Caco-2 (cell line): ENCODE results near the gene MGAM2. TPM values are rescaled to one million over a fixed set of nuclear protein-coding genes. Genes with fewer than 3 reads are reported as not detected.

Source experiments
- BruUV-seq: library from RNA; stranded (reverse); fragments of 400-500 nt; replicated peaks from 2 replicates; lab custom pipeline; 2021; lab: Mats Ljungman, UMichigan
- CTCF ChIA-PET: fragments of 300-600 bp; sonication (Branson Sonifier 250); formaldehyde crosslinking; loops from one replicate; lab custom pipeline; 2022; ENCODE audit warnings: antibody characterized with exemption; lab: Charles Lee
- POLR2A ChIA-PET: fragments of 300-600 bp; sonication (Branson Sonifier 250); formaldehyde crosslinking; loops from one replicate; lab custom pipeline; 2022; ENCODE audit warnings: antibody characterized with exemption; lab: Charles Lee
- DNase-seq, 2 experiments: peaks; one replicate each; pipeline versions ENCODE4 v3.0.0 to v3.0.0-alpha.2; 2020 to 2022
- H3K27me3 ChIP-seq: replicated peaks from 2 replicates; pipeline ENCODE4 v1.6.0; 2011; ENCODE audit warnings: low read length; ENCODE audit not compliant: control insufficient read depth, insufficient read depth
- H3K36me3 ChIP-seq: 2 replicates; pipeline ENCODE4 v1.5.1; 2011; ENCODE audit warnings: low read length; ENCODE audit not compliant: control insufficient read depth, insufficient read depth
- H3K4me1 ChIP-seq: fragments of 250-450 bp; sonication (Bioruptor Pico); 2 replicates; pipeline ENCODE4 v1.5.1; 2020; ENCODE audit warnings: mild to moderate bottlenecking
- H3K4me3 ChIP-seq: 2 replicates; pipeline ENCODE4 v1.5.1; 2011; ENCODE audit warnings: low read depth, mild to moderate bottlenecking, control low read depth, low read length
- H3K9me3 ChIP-seq: fragments of 250-450 bp; sonication (Bioruptor Pico); 2 replicates; pipeline ENCODE4 v1.5.1; 2020; ENCODE audit warnings: mild to moderate bottlenecking, moderate library complexity
- H3K27ac Mint-ChIP-seq: one replicate; pipeline ENCODE4 v1.8.0; 2022; ENCODE audit warnings: mixed read lengths; ENCODE audit not compliant: unreplicated experiment
- H3K27me3 Mint-ChIP-seq: one replicate; pipeline ENCODE4 v1.8.0; 2022; ENCODE audit warnings: mixed read lengths; ENCODE audit not compliant: insufficient read depth, unreplicated experiment
- H3K36me3 Mint-ChIP-seq: one replicate; pipeline ENCODE4 v1.8.0; 2022; ENCODE audit warnings: mild to moderate bottlenecking, mixed read lengths; ENCODE audit not compliant: insufficient read depth, unreplicated experiment
- H3K4me1 Mint-ChIP-seq: one replicate; pipeline ENCODE4 v1.8.0; 2022; ENCODE audit warnings: low read depth, mixed read lengths; ENCODE audit not compliant: unreplicated experiment
- H3K4me3 Mint-ChIP-seq: one replicate; pipeline ENCODE4 v1.8.0; 2022; ENCODE audit warnings: mild to moderate bottlenecking, moderate library complexity, mixed read lengths; ENCODE audit not compliant: unreplicated experiment
- H3K9me3 Mint-ChIP-seq: one replicate; pipeline ENCODE4 v1.8.0; 2022; ENCODE audit warnings: mixed read lengths; ENCODE audit not compliant: unreplicated experiment
- intact Hi-C: fragments of 100-400 bp; cut with micrococcal nuclease; formaldehyde crosslinking; loops from one replicate; pipeline ENCODE4 v1.10.0; 2022; ENCODE audit not compliant: unreplicated experiment
- total RNA-seq: library from RNA; stranded (reverse); gene quantifications from 2 replicates; pipeline ENCODE4 v1.2.3, GENCODE V29; 2022
- TF ChIP-seq, protein P1 (sequence below), 2 experiments: fragments of 200-600 bp in 1 of 2; IDR thresholded peaks; 1 replicate in 1 of 2; 2 replicates in 1 of 2; pipeline versions ENCODE4 v1.5.1 to v1.8.0; 2011 to 2022; ENCODE audit warnings: antibody characterized with exemption in 1 of 2, control low read depth in 1 of 2, inconsistent platforms in 1 of 2, low read depth in 1 of 2, low read length in 1 of 2, mild to moderate bottlenecking in 1 of 2, moderate library complexity in 1 of 2; ENCODE audit not compliant: insufficient read depth in 1 of 2, severe bottlenecking in 1 of 2, unreplicated experiment in 1 of 2

Gene MGAM2
- total RNA-seq, 1 experiment from 2014 or later = 0.70 TPM

DNA sequence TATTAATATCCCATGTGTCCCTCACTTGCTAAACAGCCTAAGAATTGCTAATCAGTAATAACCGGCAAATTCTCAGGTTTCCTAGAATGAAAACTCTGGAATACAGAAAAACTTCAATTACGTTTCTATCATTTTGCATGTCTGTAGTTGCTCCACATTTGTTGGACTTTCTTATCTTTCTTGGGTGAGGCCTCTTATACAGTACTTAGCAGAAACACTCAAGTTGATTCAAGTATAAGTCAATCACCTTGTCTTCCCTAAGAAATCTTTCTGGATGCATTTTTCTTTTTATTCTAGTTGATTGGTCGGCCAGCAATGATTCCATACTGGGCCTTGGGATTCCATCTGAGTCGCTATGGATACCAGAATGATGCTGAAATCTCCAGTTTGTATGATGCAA is 61.4 kb downstream of the MGAM2 start:
- no peak overlapping the region for H3K4me3 ChIP-seq
- H3K4me3 Mint-ChIP-seq = no peak overlapping the region
- TF ChIP-seq, protein P1, sequence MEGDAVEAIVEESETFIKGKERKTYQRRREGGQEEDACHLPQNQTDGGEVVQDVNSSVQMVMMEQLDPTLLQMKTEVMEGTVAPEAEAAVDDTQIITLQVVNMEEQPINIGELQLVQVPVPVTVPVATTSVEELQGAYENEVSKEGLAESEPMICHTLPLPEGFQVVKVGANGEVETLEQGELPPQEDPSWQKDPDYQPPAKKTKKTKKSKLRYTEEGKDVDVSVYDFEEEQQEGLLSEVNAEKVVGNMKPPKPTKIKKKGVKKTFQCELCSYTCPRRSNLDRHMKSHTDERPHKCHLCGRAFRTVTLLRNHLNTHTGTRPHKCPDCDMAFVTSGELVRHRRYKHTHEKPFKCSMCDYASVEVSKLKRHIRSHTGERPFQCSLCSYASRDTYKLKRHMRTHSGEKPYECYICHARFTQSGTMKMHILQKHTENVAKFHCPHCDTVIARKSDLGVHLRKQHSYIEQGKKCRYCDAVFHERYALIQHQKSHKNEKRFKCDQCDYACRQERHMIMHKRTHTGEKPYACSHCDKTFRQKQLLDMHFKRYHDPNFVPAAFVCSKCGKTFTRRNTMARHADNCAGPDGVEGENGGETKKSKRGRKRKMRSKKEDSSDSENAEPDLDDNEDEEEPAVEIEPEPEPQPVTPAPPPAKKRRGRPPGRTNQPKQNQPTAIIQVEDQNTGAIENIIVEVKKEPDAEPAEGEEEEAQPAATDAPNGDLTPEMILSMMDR (IDR thresholded peaks at IDR 0.05; ENCODE audit: insufficient read depth in 1 of 2, low read depth in 1 of 2, low read length in 1 of 2, severe bottlenecking in 1 of 2, unreplicated experiment in 1 of 2) = no peak
- H3K4me1 Mint-ChIP-seq = no peaks in the 10 kb centered on the region
- no peaks in the 10 kb centered on the region for H3K27me3 Mint-ChIP-seq
- intact Hi-C loops = no loop called here
- DNase-seq = no peak
- ChIA-PET CTCF (no interaction called here), POLR2A (no interaction called here)
- no peak overlapping the region for H3K27ac Mint-ChIP-seq
- no peaks in the 10 kb centered on the region for H3K36me3 Mint-ChIP-seq
- H3K27me3 ChIP-seq = no peaks in the 10 kb centered on the region
- H3K9me3 Mint-ChIP-seq = no peaks in the 10 kb centered on the region
- no peaks in the 10 kb centered on the region; the same call in 1 of the 2 replicates for H3K4me1 ChIP-seq
- BruUV-seq = no TSS peak
- H3K36me3 ChIP-seq = no peaks in the 10 kb centered on the region
- no peaks in the 10 kb centered on the region for H3K9me3 ChIP-seq

DNA sequence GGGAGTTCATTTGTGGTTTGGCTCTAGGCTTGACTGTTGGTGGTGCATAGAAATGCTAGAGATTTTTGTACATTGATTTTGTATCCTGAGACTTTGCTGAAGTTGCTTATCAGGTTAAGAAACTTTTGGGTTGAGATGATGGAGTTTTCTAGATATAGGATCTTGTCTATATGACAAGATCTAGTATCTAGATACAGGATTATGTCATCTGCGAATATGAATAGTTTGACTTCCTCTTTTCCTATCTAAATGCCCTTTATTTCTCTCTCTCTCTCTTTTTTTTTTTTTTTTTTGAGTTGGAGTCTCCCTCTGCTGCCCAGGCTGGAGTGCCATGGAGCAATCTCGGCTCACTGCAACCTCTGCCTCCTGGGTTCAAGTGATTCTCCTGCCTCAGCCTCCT is 62.9 kb downstream of the MGAM2 start:
- Mint-ChIP-seq H3K27ac (no peak overlapping the region), H3K9me3 (no peaks in the 10 kb centered on the region), H3K36me3 (no peaks in the 10 kb centered on the region), H3K4me1 (no peaks in the 10 kb centered on the region), H3K4me3 (no peak overlapping the region), H3K27me3 (no peaks in the 10 kb centered on the region)
- TF ChIP-seq, protein P1 (IDR thresholded peaks at IDR 0.05; ENCODE audit: insufficient read depth in 1 of 2, low read depth in 1 of 2, low read length in 1 of 2, severe bottlenecking in 1 of 2, unreplicated experiment in 1 of 2) = no peak
- Histone ChIP-seq H3K9me3 (no peaks in the 10 kb centered on the region), H3K36me3 (no peaks in the 10 kb centered on the region), H3K4me1 (no peaks in the 10 kb centered on the region; the same call in 1 of the 2 replicates), H3K4me3 (no peak overlapping the region), H3K27me3 (no peaks in the 10 kb centered on the region)
- no TSS peak for BruUV-seq
- POLR2A ChIA-PET = no interaction called here
- intact Hi-C loops = no loop called here
- CTCF ChIA-PET = no interaction called here
- no peak for DNase-seq

DNA sequence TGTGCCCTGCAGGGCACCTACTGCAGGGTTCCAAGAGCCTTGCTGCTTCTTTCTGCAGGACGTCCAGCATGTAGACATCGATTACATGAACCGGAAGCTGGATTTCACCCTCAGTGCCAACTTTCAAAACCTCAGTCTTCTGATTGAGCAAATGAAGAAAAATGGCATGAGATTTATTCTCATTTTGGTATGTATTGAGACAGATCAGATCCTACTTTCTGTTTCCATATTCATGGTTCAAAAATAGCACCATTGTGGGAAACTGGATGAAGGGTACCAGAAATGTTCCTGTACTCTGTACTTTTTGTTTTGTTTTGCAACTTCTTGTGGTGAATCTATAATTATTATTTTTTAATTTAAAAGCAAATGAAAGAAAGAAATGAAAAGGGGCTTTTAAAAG is 64.1 kb downstream of the MGAM2 start:
- no peaks in the 10 kb centered on the region for H3K27me3 ChIP-seq
- no peaks in the 10 kb centered on the region for H3K9me3 ChIP-seq
- no peak overlapping the region for H3K4me3 ChIP-seq
- no peaks in the 10 kb centered on the region for H3K4me1 Mint-ChIP-seq
- no peaks in the 10 kb centered on the region; the same call in 1 of the 2 replicates for H3K4me1 ChIP-seq
- DNase-seq = no peak
- no peaks in the 10 kb centered on the region for H3K9me3 Mint-ChIP-seq
- H3K27ac Mint-ChIP-seq = no peak overlapping the region
- H3K36me3 ChIP-seq = no peaks in the 10 kb centered on the region
- intact Hi-C loops = no loop called here
- H3K27me3 Mint-ChIP-seq = no peaks in the 10 kb centered on the region
- no TSS peak for BruUV-seq
- no peak overlapping the region for H3K4me3 Mint-ChIP-seq
- TF ChIP-seq, protein P1 (IDR thresholded peaks at IDR 0.05; ENCODE audit: insufficient read depth in 1 of 2, low read depth in 1 of 2, low read length in 1 of 2, severe bottlenecking in 1 of 2, unreplicated experiment in 1 of 2) = no peak
- CTCF ChIA-PET = no interaction called here
- POLR2A ChIA-PET = no interaction called here
- H3K36me3 Mint-ChIP-seq = no peaks in the 10 kb centered on the region
